ENCODE data around the gene IQSEC3. TPM values are rescaled to one million over a fixed set of nuclear protein-coding genes. Genes with fewer than 3 reads are reported as not detected.
A peak's percentile ranks its signal among the peaks of the same experiment; 100 is the strongest.

IQSEC3 gene
- polyA plus RNA-seq, 1 donor from 2014 or later = 2.4 TPM

GRCh38 chr12:203462-204260 is 137.1 kb downstream of the IQSEC3 start:
- Histone ChIP-seq H3K27ac (ENCODE audit: low read length) (no peak overlapping the region), H3K36me3 (ENCODE audit: insufficient read depth, low read length) (no peaks in the 10 kb centered on the region)

GRCh38 chr12:204261-204678 is 137.7 kb downstream of the IQSEC3 start:
- peaks cover 21% of the 10 kb centered on the region for H3K27me3 ChIP-seq (ENCODE audit: insufficient read depth, low read depth, low read length)
- no peaks in the 10 kb centered on the region for H3K9me3 ChIP-seq (ENCODE audit: low read length)
- H3K9ac ChIP-seq (ENCODE audit: low read length) = peak overlapping the region; percentile 40
- peak overlapping the region; percentile 15 for H2AFZ ChIP-seq (ENCODE audit: low read depth, low read length)
- no peaks in the 10 kb centered on the region for H3K9me2 ChIP-seq (ENCODE audit: insufficient read depth, low read length)
- no peaks in the 10 kb centered on the region for H3K36me3 ChIP-seq (ENCODE audit: insufficient read depth, low read length)
- no peaks in the 10 kb centered on the region for H3K79me2 ChIP-seq (replicated peaks; ENCODE audit: insufficient read depth, low read length)
- no peaks in the 10 kb centered on the region for H4K20me1 ChIP-seq (ENCODE audit: insufficient read depth)
- peak overlapping the region; percentile 65 for H3K4me3 ChIP-seq (ENCODE audit: low read length)
- H3F3A ChIP-seq (ENCODE audit: insufficient read depth, low read length, poor library complexity, severe bottlenecking) = no peaks in the 10 kb centered on the region
- TF ChIP-seq EZH2 (IDR thresholded peaks at IDR 0.05; ENCODE audit: borderline replicate concordance, insufficient read depth, low read length, poor library complexity, severe bottlenecking) (no peak), CTCF (IDR thresholded peaks at IDR 0.05; ENCODE audit: poor library complexity, severe bottlenecking) (no peak), REST (IDR thresholded peaks at IDR 0.05; ENCODE audit: borderline replicate concordance) (no peak), SMC3 (conservative IDR thresholded peaks at IDR 0.05; ENCODE audit: poor library complexity) (no peak), EP300 (conservative IDR thresholded peaks at IDR 0.05; ENCODE audit: poor library complexity, severe bottlenecking) (no peak), MXI1 (conservative IDR thresholded peaks at IDR 0.05; ENCODE audit: poor library complexity, severe bottlenecking) (no peak), POLR2AphosphoS5 (IDR thresholded peaks at IDR 0.05) (no peak), RAD21 (conservative IDR thresholded peaks at IDR 0.05) (no peak), TAF1 (IDR thresholded peaks at IDR 0.05; ENCODE audit: low read depth) (no peak)
- H3K4me2 ChIP-seq (ENCODE audit: low read length) = no peak overlapping the region
- H3K27ac ChIP-seq (ENCODE audit: low read length) = no peak overlapping the region

More at GRCh38 chr12:203462-204260, 137.1 kb downstream of the IQSEC3 start:
- Histone ChIP-seq H3K79me2 (replicated peaks; ENCODE audit: insufficient read depth, low read length) (no peaks in the 10 kb centered on the region), H3K9me2 (ENCODE audit: insufficient read depth, low read length) (no peaks in the 10 kb centered on the region), H3K9me3 (ENCODE audit: low read length) (no peaks in the 10 kb centered on the region), H3K4me3 (ENCODE audit: low read length) (peak overlapping the region; percentile 65), H3F3A (ENCODE audit: insufficient read depth, low read length, poor library complexity, severe bottlenecking) (no peaks in the 10 kb centered on the region), H2AFZ (ENCODE audit: low read depth, low read length) (peak overlapping the region; percentile 15), H4K20me1 (ENCODE audit: insufficient read depth) (no peaks in the 10 kb centered on the region), H3K9ac (ENCODE audit: low read length) (peak overlapping the region; percentile 40), H3K27me3 (ENCODE audit: insufficient read depth, low read depth, low read length) (peaks cover 21% of the 10 kb centered on the region), H3K4me2 (ENCODE audit: low read length) (peak overlapping the region; percentile 18)
- TF ChIP-seq POLR2AphosphoS5 (IDR thresholded peaks at IDR 0.05) = peak; percentile 28
- TF ChIP-seq MXI1 (conservative IDR thresholded peaks at IDR 0.05; ENCODE audit: poor library complexity, severe bottlenecking) = no peak

Data from neural cell (in vitro differentiated cells).